DND-41 (cell line): ENCODE data around the gene LGR4.

Experiments used
- CTCF ChIP-seq: IDR thresholded peaks from 2 replicates; pipeline ENCODE4 v1.5.1; 2012; ENCODE audit warnings: borderline replicate concordance, low read length, moderate library complexity, mild to moderate bottlenecking; ENCODE audit not compliant: poor library complexity, severe bottlenecking; ENCODE audit errors: extremely low read depth
- EZH2 ChIP-seq: IDR thresholded peaks from 3 replicates; pipeline ENCODE4 v1.6.1; 2012; ENCODE audit warnings: borderline replicate concordance, low read depth, mild to moderate bottlenecking, moderate library complexity, low read length, inconsistent platforms; ENCODE audit not compliant: severe bottlenecking

- no peak for TF ChIP-seq CTCF
- TF ChIP-seq EZH2: no peak
Observed at GRCh38 chr11:27477831-27478230, 5.2 kb upstream of the LGR4 start.
